ENCODE data around the gene ATG9B. TPM values are rescaled to one million over a fixed set of nuclear protein-coding genes. Genes with fewer than 3 reads are reported as not detected.

ATG9B gene
- total and polyA plus RNA-seq, 9 of the 15 experiments (the other 6 are each of a cell fraction or from before 2014, with no cell fraction given): 0.29 to 8.0 (median 2.1) TPM

GRCh38 chr7:151038951-151039849, 14.9 kb upstream of the ATG9B start (continued):
- TF ChIP-seq MNT (conservative IDR thresholded peaks at IDR 0.05) (peak in 1 of 2 experiments; percentile 85; a peak in 2 of 4 replicates), FOXA3 (CRISPR knock-in tag; conservative IDR thresholded peaks at IDR 0.05 in 1 of 2, IDR thresholded peaks at IDR 0.05 in 1 of 2) (no peak), ZNF77 (CRISPR knock-in tag; IDR thresholded peaks at IDR 0.05) (no peak), ARID1B (IDR thresholded peaks at IDR 0.05) (peak; percentile 99), GTF3C2 (IDR thresholded peaks at IDR 0.05; ENCODE audit: borderline replicate concordance, extremely low read depth, insufficient read length) (no peak), NFATC3 (IDR thresholded peaks at IDR 0.05) (peak; percentile 97), PRDM10 (IDR thresholded peaks at IDR 0.05; ENCODE audit: partially characterized antibody) (peak; percentile 76), NFYB (IDR thresholded peaks at IDR 0.05; ENCODE audit: extremely low read depth, insufficient read length) (no peak), HINFP (tag; conservative IDR thresholded peaks at IDR 0.05; ENCODE audit: low read depth) (no peak), RBM22 (IDR thresholded peaks at IDR 0.05; ENCODE audit: low read depth, low read length, poor library complexity, severe bottlenecking) (no peak)
